IPS-18a (cell line): ENCODE results near the gene SYN1.

Source experiments
- H3K27ac ChIP-seq: one replicate; pipeline ENCODE4 v1.5.1; 2013; ENCODE audit warnings: low read length
- H3K27me3 ChIP-seq: one replicate; pipeline ENCODE4 v1.6.1; 2013; ENCODE audit warnings: mild to moderate bottlenecking, low read length; ENCODE audit not compliant: control insufficient read depth, insufficient read depth
- H3K36me3 ChIP-seq: one replicate; pipeline ENCODE4 v1.6.1; 2013; ENCODE audit warnings: low read depth, low read length; ENCODE audit not compliant: control insufficient read depth
- H3K4me1 ChIP-seq: one replicate; pipeline ENCODE4 v1.6.1; 2013; ENCODE audit warnings: low read depth, low read length; ENCODE audit not compliant: control insufficient read depth
- H3K4me3 ChIP-seq: one replicate; pipeline ENCODE4 v1.5.1; 2013; ENCODE audit warnings: low read length
- H3K9ac ChIP-seq: one replicate; pipeline ENCODE4 v1.6.1; 2013; ENCODE audit warnings: mild to moderate bottlenecking, low read length, moderate library complexity
- H3K9me3 ChIP-seq: one replicate; pipeline ENCODE4 v1.6.1; 2013; ENCODE audit warnings: low read depth, low read length; ENCODE audit not compliant: control insufficient read depth

The SYN1 gene

GRCh38 chrX:47649781-47650163 is 30.1 kb upstream of the SYN1 start:
- Histone ChIP-seq H3K9ac (no peak overlapping the region), H3K27me3 (no peaks in the 10 kb centered on the region), H3K27ac (no peak overlapping the region), H3K4me3 (peak overlapping the region; percentile 68), H3K36me3 (no peaks in the 10 kb centered on the region), H3K4me1 (peaks cover 5% of the 10 kb centered on the region), H3K9me3 (peaks cover 9% of the 10 kb centered on the region)

DNA sequence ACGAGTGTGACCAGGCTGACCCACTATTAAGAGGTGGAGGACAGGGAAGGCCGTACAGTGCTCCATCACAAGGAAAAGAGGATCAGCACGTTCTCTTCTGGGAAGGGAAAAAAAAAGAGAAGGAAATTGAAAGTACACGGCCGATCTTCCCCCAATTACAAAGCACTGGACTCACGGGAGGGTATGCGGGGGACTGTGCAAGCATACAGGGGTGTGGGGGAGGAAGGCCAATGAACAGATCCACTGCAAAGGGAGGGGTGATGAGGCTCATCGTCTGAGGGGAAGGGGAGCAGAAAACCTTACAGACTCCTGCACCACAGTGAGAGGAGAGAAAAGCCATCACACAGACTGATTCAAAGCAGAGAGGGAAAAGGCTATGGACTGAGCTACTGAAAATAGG is 29.6 kb upstream of the SYN1 start:
- no peak overlapping the region for H3K27ac ChIP-seq
- H3K4me1 ChIP-seq: peaks cover 5% of the 10 kb centered on the region
- no peaks in the 10 kb centered on the region for H3K27me3 ChIP-seq
- H3K9me3 ChIP-seq: peaks cover 9% of the 10 kb centered on the region
- peak overlapping the region; percentile 68 for H3K4me3 ChIP-seq
- no peak overlapping the region for H3K9ac ChIP-seq
- H3K36me3 ChIP-seq: no peaks in the 10 kb centered on the region

DNA sequence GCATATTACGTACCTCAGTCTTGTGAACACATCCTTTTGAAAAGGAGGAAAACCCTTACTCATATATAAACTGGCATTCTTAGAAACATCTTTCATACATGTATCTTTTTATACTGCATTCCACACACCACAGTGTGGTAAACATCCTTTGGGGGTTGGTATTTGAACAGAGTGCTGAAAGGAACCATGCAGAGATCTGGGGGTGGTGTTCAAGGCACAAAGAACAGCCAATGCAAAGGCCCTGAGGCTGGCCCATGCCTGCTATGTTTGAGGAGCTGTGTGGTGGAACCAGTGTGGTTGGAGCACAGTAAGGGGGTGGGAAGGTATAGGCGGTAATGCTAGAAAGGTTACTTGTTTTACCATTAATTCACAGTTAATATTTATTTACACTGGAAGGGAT is 28.7 kb upstream of the SYN1 start:
- peaks cover 5% of the 10 kb centered on the region for H3K4me1 ChIP-seq
- peaks cover 4% of the 10 kb centered on the region for H3K9me3 ChIP-seq
- H3K4me3 ChIP-seq: no peak overlapping the region
- H3K9ac ChIP-seq: no peak overlapping the region
- no peak overlapping the region for H3K27ac ChIP-seq
- H3K36me3 ChIP-seq: no peaks in the 10 kb centered on the region
- no peaks in the 10 kb centered on the region for H3K27me3 ChIP-seq

DNA sequence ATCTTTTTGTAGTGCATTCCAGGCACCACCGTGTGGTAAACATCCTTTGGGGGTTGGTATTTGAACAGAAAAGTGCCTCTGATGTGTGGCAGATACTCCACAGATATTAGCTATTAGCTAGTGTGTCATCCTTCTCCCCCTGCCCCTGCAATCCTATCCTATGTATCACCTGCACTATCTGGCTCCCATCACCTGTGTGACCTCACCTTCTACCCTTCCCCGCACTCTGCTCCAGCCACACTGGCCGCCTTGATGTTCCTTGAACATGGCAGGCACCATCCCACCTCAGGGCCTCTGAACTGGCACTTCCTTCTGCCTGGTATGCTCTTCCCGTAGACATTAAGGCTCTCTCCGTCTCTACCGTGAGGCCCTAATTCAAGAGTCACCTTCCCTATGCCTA is 27.0 kb upstream of the SYN1 start:
- H3K27me3 ChIP-seq: no peaks in the 10 kb centered on the region
- H3K4me3 ChIP-seq: no peak overlapping the region
- H3K4me1 ChIP-seq: peaks cover 5% of the 10 kb centered on the region
- H3K9ac ChIP-seq: no peak overlapping the region
- peaks cover 5% of the 10 kb centered on the region for H3K9me3 ChIP-seq
- no peaks in the 10 kb centered on the region for H3K36me3 ChIP-seq
- no peak overlapping the region for H3K27ac ChIP-seq

GRCh38 chrX:47645530-47645929 is 25.9 kb upstream of the SYN1 start:
- H3K4me3 ChIP-seq: no peak overlapping the region
- no peaks in the 10 kb centered on the region for H3K4me1 ChIP-seq
- no peak overlapping the region for H3K27ac ChIP-seq
- H3K27me3 ChIP-seq: no peaks in the 10 kb centered on the region
- peaks cover 6% of the 10 kb centered on the region for H3K36me3 ChIP-seq
- H3K9ac ChIP-seq: no peak overlapping the region
- peaks cover 11% of the 10 kb centered on the region for H3K9me3 ChIP-seq

DNA sequence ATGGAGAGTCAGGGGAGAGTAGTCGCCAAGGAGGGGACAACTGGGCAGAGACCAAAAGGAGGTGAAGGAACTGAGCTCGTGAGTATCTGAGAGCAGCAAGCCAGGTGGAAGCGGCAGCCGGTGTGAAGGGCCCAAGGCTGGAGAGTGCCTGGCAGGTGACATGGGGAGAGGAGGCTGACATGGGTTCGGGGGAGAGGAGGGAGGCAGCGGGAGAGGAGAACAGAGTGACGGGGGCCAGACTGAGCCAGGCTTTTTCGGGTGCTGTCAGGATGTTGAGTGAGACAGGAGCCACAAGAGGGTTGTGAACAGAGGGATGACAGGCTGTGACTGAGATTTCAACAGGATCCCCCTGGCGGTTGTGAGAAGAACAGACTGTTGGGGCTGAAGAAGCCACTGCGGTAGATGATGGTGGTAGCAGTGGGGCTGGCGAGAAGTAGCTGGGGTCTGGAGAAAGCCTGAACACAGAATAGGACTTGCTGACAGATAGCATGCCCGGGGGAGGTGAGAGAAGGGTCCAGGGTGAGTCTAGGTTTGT is 25.0 kb upstream of the SYN1 start:
- Histone ChIP-seq H3K4me3 (no peak overlapping the region), H3K27ac (no peak overlapping the region), H3K9ac (no peak overlapping the region), H3K36me3 (peaks cover 12% of the 10 kb centered on the region), H3K27me3 (no peaks in the 10 kb centered on the region), H3K4me1 (no peaks in the 10 kb centered on the region), H3K9me3 (peaks cover 20% of the 10 kb centered on the region)

DNA sequence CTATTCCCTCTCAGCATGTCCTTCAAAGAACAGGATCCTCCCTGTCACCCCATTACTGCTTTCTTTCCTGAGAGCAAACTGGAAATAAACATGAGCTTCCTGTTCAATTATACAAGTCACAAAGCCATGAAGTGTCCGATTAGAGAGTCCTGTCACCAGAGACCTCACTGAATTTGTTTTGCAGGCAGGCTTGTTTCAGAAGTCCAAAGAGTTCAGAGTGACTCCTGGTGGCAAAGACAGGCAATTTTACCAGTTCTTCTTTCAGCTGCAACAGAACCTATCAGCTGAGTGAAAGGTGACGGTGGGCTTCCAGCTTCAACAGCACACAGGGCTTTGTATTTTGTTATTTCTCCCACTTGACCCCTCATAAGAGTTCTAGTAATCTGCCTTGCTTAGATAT is 24.3 kb upstream of the SYN1 start:
- Histone ChIP-seq H3K36me3 (peaks cover 12% of the 10 kb centered on the region), H3K4me1 (no peaks in the 10 kb centered on the region), H3K27ac (no peak overlapping the region), H3K9ac (no peak overlapping the region), H3K27me3 (no peaks in the 10 kb centered on the region), H3K4me3 (no peak overlapping the region), H3K9me3 (peaks cover 21% of the 10 kb centered on the region)

GRCh38 chrX:47638816-47639215 is 19.2 kb upstream of the SYN1 start:
- no peak overlapping the region for H3K4me3 ChIP-seq
- H3K9me3 ChIP-seq: peaks cover 23% of the 10 kb centered on the region
- H3K27ac ChIP-seq: no peak overlapping the region
- peaks cover 12% of the 10 kb centered on the region for H3K36me3 ChIP-seq
- H3K9ac ChIP-seq: no peak overlapping the region
- no peaks in the 10 kb centered on the region for H3K4me1 ChIP-seq
- H3K27me3 ChIP-seq: no peaks in the 10 kb centered on the region

GRCh38 chrX:47637546-47638195 is 18.0 kb upstream of the SYN1 start:
- Histone ChIP-seq H3K9me3 (peaks cover 19% of the 10 kb centered on the region), H3K27ac (no peak overlapping the region), H3K4me1 (no peaks in the 10 kb centered on the region), H3K9ac (peak overlapping the region; percentile 34), H3K27me3 (no peaks in the 10 kb centered on the region), H3K4me3 (peak overlapping the region; percentile 2), H3K36me3 (peaks cover 12% of the 10 kb centered on the region)

DNA sequence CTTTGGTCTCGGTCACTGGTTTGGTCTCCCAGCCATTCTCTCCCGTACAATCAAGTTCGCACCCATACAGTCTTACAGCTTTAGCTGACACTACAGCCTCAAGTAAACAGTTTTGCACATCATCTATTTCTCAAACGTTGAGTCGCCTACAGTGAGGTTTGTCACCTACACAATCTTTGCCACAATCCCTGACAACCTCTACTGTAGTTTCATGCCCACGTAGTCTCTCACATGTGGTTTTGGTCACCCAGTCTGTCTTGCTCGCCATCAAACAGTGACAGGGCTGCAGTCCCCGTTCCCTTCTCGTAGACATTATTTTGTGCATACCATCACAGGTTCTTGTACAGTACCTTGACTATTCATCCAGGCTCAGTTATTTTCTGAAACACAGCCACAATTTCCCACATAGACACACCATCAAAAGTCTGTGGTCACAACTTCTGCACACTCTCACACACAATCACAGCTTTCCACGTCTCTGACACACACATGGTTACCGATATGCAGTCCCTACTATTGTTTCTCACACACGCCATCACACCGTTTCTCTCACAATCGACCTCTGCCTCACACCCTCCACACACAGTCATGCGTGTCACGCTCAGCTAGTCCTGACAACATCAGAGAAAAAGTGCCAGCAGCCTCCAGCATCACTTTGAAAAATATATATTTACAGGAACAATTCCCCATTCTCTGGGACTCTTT is 15.4 kb upstream of the SYN1 start:
- peaks cover 11% of the 10 kb centered on the region for H3K9me3 ChIP-seq
- H3K4me3 ChIP-seq: no peak overlapping the region
- H3K36me3 ChIP-seq: peaks cover 1% of the 10 kb centered on the region
- no peak overlapping the region for H3K9ac ChIP-seq
- no peak overlapping the region for H3K27ac ChIP-seq
- no peaks in the 10 kb centered on the region for H3K27me3 ChIP-seq
- no peaks in the 10 kb centered on the region for H3K4me1 ChIP-seq

DNA sequence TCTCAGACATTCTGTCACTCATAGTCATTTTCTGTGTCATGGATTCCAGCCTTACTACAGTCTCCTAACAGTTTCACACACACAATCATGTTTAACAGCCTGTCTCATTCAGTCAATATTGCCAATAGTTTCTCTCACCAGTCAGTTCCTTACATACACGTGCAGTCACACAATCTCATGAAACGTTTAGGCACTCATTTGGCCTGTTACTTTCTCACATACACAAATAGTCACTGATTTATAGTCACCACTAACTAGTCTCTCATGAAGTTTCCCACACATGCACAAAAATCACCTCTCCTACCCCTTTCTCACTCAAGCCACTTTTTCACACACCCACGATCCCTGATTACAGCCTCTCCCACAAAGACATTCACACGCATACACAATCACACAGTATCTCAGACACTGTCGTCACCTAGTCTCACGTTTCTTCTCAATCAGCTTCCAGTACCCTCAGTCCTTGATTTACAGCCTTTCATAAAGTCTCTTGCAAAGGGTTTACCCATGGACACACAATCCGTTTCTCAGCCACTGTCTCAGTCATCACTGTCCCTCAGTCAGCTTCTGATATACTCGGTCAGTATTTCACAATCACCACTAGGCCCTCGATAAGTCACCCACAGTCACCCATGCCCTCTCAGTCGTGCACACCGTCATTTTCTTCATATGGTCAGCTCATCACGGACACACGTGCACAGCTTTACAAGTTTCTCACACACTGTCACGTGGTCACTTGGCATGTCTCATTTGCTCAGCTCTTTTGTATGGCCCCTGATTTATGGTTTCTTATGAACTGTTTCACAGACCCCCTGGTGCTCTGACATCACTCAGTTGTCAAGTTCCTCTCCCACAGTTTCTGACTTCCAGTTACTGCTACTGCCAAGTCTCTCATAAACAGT is 14.3 kb upstream of the SYN1 start:
- H3K4me1 ChIP-seq: no peaks in the 10 kb centered on the region
- H3K36me3 ChIP-seq: no peaks in the 10 kb centered on the region
- H3K9me3 ChIP-seq: peaks cover 7% of the 10 kb centered on the region
- no peak overlapping the region for H3K4me3 ChIP-seq
- no peak overlapping the region for H3K27ac ChIP-seq
- no peak overlapping the region for H3K9ac ChIP-seq
- no peaks in the 10 kb centered on the region for H3K27me3 ChIP-seq
